ENCODE results near the gene TRIM16.

The TRIM16 gene

GRCh38 chr17:15663691-15664090 is 20.4 kb downstream of the TRIM16 start:
- no peak for TF ChIP-seq CTCF (IDR thresholded peaks at IDR 0.05; ENCODE audit: insufficient read depth, missing control alignments)
- DNase-seq (ENCODE audit: insufficient read length, low spot score): no peak
- no peak for FAIRE-seq

- FAIRE-seq (no peak), DNase-seq (ENCODE audit: insufficient read length, low spot score) (no peak)
- TF ChIP-seq CTCF (IDR thresholded peaks at IDR 0.05; ENCODE audit: insufficient read depth, missing control alignments): no peak
Observed at GRCh38 chr17:15663176-15663575, 20.9 kb downstream of the TRIM16 start.

GRCh38 chr17:15662681-15663080 is 21.4 kb downstream of the TRIM16 start:
- TF ChIP-seq CTCF (IDR thresholded peaks at IDR 0.05; ENCODE audit: insufficient read depth, missing control alignments): no peak
- no peak for FAIRE-seq
- DNase-seq (ENCODE audit: insufficient read length, low spot score): no peak

- no peak for FAIRE-seq
- DNase-seq (ENCODE audit: insufficient read length, low spot score): no peak
- no peak for TF ChIP-seq CTCF (IDR thresholded peaks at IDR 0.05; ENCODE audit: insufficient read depth, missing control alignments)
Observed at GRCh38 chr17:15660077-15660476, 24.0 kb downstream of the TRIM16 start.

GRCh38 chr17:15659663-15660062 is 24.4 kb downstream of the TRIM16 start:
- FAIRE-seq (no peak), DNase-seq (ENCODE audit: insufficient read length, low spot score) (no peak)

GRCh38 chr17:15659236-15659635 is 24.9 kb downstream of the TRIM16 start:
- FAIRE-seq (no peak), DNase-seq (ENCODE audit: insufficient read length, low spot score) (no peak)
- no peak for TF ChIP-seq CTCF (IDR thresholded peaks at IDR 0.05; ENCODE audit: insufficient read depth, missing control alignments)

More at GRCh38 chr17:15659663-15660062, 24.4 kb downstream of the TRIM16 start:
- no peak for TF ChIP-seq CTCF (IDR thresholded peaks at IDR 0.05; ENCODE audit: insufficient read depth, missing control alignments)

- no peak for TF ChIP-seq CTCF (IDR thresholded peaks at IDR 0.05; ENCODE audit: insufficient read depth, missing control alignments)
- DNase-seq (ENCODE audit: insufficient read length, low spot score) (no peak), FAIRE-seq (no peak)
Observed at GRCh38 chr17:15658296-15658695, 25.8 kb downstream of the TRIM16 start.
